Hindlimb muscle (tissue), 1 donor: Measurements from ENCODE around the gene CHSY3. TPM values are rescaled to one million over a fixed set of nuclear protein-coding genes. Genes with fewer than 3 reads are reported as not detected.
A peak's percentile ranks its signal among the peaks of the same experiment; 100 is the strongest.
"Not testable (repeated sequence)": the region's sequence is repeated elsewhere in the genome, so short reads cannot be mapped to it uniquely, and the experiment has no call there.

ENCODE experiments used
- DNase-seq: peaks from one replicate; pipeline ENCODE4 v3.0.0-alpha.2; 2013
- polyA plus RNA-seq: library from polyadenylated mRNA; unstranded; fragments of 120-200 nt; gene quantifications from one replicate; pipeline ENCODE4 v1.2.1, GENCODE V29; 2013; ENCODE audit not compliant: insufficient read length

Gene CHSY3
- polyA plus RNA-seq, 1 donor = 4.4 TPM

DNA sequence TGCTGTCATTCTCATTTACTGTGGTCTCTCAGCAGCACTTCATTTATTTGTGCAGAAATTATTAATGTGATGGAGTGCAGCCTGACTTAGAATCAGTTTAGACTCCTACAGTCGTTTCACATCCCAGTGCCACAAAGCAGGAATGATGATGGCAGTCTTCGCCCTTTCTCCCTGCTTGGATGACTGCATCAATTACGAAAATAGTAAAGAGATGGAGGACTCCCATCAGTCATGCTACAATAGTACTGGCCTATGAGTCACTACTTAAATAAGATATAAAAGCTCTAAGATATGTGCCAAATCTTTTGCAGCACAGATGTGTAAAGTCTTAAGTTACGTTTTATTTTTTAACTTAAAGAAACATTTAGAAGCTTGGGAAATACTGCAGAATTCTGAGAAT, 263.9 kb downstream of the CHSY3 start:
- no peak for DNase-seq

DNA sequence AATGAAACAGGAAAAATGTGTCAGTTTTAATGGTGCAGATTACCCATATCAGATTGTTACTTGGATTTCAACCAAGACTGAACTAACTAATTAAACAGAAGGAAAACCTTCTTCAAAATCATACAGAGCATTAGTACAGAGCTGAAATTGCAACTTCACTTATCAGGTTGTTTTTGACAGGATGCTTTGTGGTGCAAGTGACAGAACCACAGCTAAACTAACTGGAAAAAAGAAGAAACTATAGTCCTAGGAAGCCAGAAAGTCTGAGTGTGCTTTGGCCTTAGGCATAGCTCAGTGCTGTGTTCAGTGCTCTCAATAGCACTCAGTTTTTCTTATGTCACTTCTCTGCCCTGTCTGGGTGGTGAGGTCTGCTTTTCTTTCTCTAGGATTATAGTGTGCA, 267.4 kb downstream of the CHSY3 start:
- DNase-seq = no peak

DNA sequence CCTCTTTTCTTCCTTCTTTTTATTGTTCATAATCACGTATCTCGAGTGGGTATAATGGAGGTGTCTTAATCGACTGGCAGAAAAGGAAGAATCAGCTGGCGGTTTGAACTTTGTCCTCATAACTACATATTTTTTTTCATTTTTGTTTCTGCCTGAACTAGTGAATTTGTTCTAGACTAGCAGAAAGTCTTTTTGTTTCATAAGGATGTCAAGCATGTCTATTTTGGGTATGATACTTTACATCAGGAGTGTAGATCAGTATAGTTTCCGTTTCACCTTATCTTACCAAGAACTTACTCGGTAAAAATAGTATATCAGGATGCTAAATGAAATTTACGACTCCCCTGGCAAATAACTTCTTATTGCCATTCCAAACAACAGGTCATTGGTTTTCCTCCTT, 278.9 kb downstream of the CHSY3 start:
- DNase-seq = no peak

DNA sequence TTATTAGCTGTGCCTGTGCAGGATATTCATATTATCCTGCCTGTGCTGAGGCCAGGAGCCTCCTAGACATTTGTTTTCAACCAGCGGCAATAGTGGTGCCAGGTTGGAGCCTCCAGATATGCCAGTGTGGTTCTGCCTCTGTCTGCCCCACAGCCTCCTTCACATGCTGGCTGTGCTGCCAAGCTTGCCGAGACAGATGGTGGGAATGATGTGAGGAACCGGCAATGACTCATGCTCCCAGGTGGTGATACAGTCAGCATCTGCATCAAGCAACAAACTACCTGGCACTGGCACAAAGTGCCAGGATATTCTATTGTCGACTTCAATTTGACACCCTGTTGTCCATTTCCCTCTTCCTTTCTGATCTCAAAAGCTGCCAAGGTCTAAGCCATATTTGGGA, 285.7 kb downstream of the CHSY3 start:
- DNase-seq = no peak

DNA sequence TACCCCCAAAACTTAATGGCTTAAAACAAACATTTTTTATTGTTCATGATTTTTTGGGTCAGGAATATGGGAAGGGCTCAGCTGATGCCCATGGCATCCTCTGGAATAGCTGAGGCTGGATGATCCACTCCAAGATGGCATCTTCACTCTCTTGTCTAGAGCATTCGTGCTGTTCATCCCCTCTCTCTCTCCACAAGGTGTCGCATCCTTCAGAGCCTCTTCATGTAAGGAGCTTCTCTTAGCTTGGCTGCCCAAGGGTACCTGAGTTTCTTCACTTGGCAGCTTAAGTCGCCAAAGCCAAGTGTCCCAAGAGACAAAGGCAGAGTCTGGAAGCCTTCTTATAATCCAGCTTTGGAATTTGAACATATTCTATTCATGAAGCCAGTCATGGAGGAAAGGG, 294.7 kb downstream of the CHSY3 start:
- no peak for DNase-seq

DNA sequence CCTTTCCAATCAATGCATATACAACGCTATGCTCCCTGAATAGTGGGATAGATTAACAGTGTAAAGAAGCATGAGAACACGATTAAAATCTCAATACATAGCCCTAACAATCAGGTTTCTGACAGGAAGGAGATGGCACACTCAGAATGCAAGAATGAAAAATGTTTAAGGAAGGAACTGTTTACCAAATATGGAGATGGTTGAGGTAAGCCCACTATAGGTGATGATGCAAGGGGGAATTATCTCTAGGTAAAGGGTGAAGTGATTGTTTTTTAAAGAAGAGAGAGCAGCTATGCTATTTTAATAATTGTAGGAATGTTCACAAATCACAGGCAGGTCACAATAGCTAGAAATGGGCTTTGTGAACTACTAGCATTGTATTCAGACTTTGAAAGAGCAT, 302.4 kb downstream of the CHSY3 start:
- DNase-seq = no peak

DNA sequence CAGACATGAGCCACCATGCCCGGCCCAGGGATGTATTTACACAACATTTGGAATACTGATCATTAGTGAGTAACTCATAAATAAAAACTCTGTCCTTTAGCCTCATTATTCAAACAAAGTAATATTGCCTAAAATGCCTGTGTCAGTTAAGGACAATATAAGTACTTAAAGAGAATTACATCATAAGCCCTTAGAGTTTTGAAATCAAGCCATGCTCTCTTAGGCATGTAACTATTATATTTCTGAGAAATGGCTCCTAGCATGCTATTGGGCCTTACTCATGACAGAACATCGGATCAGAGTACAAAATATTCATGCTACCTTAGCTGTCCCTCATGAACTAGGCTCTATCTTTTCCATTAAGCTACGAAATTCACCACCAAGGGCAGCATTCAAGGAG, 309.3 kb downstream of the CHSY3 start:
- DNase-seq = no peak

DNA sequence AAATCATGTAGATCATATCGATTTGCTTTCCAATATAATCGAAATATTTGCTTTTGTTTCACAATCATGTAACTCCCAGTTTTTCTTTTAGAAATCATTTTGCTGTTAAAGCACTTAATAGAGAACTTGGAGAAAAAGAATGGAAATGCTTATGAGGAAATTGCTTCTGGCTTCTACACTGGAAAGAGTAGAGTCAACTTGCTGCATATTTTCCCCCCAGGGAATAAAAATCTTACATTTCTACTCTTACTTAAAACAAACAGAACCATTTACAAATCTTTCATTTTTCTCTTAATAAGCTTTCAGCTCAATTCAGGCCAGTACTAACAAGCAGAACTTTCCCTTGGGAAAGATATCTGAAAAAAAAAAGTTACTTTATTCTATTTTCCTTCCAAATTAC, 312.0 kb downstream of the CHSY3 start:
- DNase-seq = peak; percentile 55

DNA sequence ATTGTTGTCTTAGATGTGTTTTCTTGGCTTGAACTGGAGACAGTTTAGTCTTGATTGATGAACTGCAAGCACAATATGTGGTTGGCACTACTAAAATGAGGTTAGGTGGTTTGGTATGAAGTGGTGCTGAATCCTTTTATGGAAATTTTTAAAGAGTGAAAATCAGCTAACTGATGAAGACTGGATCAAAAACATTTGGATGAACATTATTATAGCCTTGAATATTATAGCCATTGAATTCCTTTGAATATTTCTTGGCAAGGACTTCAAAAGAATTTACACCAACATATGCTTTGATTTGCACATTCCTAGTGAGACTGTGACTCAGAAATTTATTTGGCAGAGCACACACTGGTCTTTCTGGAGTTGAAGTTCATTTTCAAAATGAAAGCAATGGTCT, 318.3 kb downstream of the CHSY3 start:
- no peak for DNase-seq

DNA sequence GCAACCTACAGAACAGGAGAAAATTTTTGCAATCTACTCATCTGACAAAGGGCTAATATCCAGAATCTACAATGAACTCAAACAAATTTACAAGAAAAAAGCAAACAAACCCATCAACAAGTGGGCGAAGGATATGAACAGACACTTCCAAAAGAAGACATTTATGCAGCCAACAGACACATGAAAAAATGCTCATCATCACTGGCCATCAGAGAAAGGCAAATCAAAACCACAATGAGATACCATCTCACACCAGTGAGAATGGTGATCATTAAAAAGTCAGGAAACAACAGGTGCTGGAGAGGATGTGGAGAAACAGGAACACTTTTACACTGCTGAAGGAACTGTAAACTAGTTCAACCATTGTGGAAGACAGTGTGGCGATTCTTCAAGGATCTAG, 322.3 kb downstream of the CHSY3 start:
- DNase-seq = not testable (repeated sequence)

DNA sequence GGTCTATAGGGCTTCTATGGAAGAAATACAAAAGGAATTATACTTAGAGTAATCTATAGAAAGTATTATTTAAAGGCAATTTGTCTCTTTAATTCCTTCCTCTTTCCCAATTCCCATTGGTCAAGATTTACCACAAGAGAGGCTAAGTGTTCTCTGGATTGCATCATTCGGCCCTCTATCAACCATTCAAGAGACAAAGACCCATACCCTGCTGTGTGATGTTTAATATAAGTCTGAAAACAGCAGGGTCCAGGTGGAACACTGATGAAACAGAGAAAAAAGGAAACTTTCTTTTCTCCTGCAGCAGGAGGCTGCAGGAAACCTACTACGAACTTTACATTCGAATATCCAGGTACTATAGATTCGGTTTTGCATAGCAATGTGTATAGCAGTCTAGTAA, 323.4 kb downstream of the CHSY3 start:
- DNase-seq = no peak

DNA sequence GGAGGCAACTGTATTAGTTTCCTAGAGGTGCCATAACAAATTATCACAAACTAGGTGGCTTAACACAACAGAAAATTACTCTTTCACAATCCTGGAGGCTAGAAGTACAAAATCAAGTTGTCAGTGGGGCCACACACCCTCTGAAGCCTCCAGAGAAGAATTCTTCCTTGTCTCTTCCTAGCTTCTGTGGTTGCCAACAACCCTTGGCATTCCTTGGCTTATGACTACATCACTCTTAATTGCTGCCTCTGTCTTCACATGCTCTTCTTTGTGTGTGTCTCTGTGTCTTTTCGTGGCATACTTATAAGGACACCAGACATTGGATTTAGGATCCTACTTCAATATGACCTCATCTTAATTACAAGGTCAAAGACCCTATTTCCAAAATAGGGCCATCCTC, 327.5 kb downstream of the CHSY3 start:
- DNase-seq = no peak

DNA sequence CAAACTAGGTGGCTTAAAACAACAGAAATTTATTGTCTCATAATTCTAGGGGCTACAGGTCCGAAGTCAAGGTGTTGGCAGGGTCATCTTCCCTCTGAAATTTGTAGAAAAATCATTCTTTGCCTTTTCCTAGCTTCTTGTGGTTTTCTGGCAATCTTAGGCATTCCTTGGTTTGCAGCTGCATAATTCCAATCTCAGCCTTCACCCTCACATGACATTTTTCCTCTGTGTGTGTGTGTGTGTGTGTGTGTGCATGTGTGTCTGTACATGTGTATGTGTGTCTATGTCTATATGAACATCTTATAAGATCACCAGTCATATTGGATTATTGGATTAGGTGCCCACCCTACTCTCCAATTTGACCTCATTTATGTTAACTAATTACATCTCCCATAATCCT, 330.6 kb downstream of the CHSY3 start:
- no peak for DNase-seq

Other genes starting within 250 kb of the CHSY3 start
- 0.19 TPM for gene MINAR2, start 156.4 kb upstream of the CHSY3 start, polyA plus RNA-seq